ENCODE results near the gene NDUFB3. TPM values are rescaled to one million over a fixed set of nuclear protein-coding genes. Genes with fewer than 3 reads are reported as not detected.

The NDUFB3 gene
- polyA plus RNA-seq, 1 donor (not counting 4 experiments of a cell fraction or from before 2014, with no cell fraction given): 220 TPM

DNA sequence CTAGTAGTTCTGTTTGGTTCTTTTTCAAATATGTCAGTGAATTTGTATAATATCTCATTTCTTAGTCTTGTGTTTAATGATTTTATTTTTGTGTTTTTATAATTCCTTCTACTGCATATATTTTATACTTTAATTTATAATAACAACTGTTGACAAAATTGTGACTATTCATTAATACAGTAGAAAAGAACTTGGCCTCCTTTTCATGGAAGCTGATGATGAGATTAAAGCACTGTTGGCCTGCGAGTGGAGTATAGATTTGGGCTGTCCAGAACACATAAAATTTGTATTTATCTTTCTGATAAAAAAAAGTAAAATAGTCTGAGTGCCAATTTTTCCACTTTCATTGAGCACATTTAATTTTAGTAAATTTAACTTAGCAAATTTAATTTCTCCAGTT lies 56.2 kb downstream of the NDUFB3 start:
- no peaks in the 10 kb centered on the region for H3K9me3 ChIP-seq (ENCODE audit: control insufficient read depth, low read depth, low read length)
- no peak for DNase-seq (ENCODE audit: low read depth, low spot score)
- no peaks in the 10 kb centered on the region for H3K27me3 ChIP-seq (ENCODE audit: control insufficient read depth, extremely low read depth, insufficient read depth, low read length)
- H3K4me1 ChIP-seq (ENCODE audit: control insufficient read depth, extremely low read depth, insufficient read depth, low read length): peaks cover 87% of the 10 kb centered on the region
- peak overlapping the region; percentile 45 for H3K9ac ChIP-seq (ENCODE audit: control insufficient read depth, extremely low read depth, insufficient read depth, low read length)
- no peak overlapping the region for H3K4me3 ChIP-seq (ENCODE audit: control insufficient read depth in 2 of 3, extremely low read depth in 1 of 3, insufficient read depth in 2 of 3, low read depth in 1 of 3, low read length in 3 of 3)
- no peak overlapping the region for H2AFZ ChIP-seq (ENCODE audit: control insufficient read depth, low read length)
- TF ChIP-seq EZH2 (IDR thresholded peaks at IDR 0.05; ENCODE audit: low read length): no peak
- TF ChIP-seq, protein P1, sequence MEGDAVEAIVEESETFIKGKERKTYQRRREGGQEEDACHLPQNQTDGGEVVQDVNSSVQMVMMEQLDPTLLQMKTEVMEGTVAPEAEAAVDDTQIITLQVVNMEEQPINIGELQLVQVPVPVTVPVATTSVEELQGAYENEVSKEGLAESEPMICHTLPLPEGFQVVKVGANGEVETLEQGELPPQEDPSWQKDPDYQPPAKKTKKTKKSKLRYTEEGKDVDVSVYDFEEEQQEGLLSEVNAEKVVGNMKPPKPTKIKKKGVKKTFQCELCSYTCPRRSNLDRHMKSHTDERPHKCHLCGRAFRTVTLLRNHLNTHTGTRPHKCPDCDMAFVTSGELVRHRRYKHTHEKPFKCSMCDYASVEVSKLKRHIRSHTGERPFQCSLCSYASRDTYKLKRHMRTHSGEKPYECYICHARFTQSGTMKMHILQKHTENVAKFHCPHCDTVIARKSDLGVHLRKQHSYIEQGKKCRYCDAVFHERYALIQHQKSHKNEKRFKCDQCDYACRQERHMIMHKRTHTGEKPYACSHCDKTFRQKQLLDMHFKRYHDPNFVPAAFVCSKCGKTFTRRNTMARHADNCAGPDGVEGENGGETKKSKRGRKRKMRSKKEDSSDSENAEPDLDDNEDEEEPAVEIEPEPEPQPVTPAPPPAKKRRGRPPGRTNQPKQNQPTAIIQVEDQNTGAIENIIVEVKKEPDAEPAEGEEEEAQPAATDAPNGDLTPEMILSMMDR (optimal IDR thresholded peaks at IDR 0.05 in 1 of 3, IDR thresholded peaks at IDR 0.05 in 1 of 3, conservative IDR thresholded peaks at IDR 0.05 in 1 of 3; ENCODE audit: extremely low read depth in 1 of 3, insufficient read depth in 2 of 3, low read length in 3 of 3): no peak
- peak overlapping the region; percentile 74 for H3K27ac ChIP-seq (ENCODE audit: control insufficient read depth, insufficient read depth, low read length)
- H3K36me3 ChIP-seq (ENCODE audit: control insufficient read depth in 2 of 2, extremely low read depth in 1 of 2, insufficient read depth in 2 of 2, low read length in 2 of 2): peaks cover 0 to 5% of the 10 kb centered on the region in 2 experiments
- peaks cover 58% of the 10 kb centered on the region for H3K79me2 ChIP-seq (ENCODE audit: control insufficient read depth, insufficient read depth, low read length)
- no peaks in the 10 kb centered on the region for H3K9me1 ChIP-seq (ENCODE audit: control insufficient read depth, extremely low read depth, insufficient read depth, low read length)
- H3K4me2 ChIP-seq (ENCODE audit: control insufficient read depth, extremely low read depth, insufficient read depth, low read depth, low read length): peak overlapping the region; percentile 49
- no peaks in the 10 kb centered on the region for H4K20me1 ChIP-seq (ENCODE audit: control insufficient read depth, extremely low read depth, insufficient read depth, low read length)
- dilution Hi-C loops (cut with MboI; ENCODE audit: extremely low pct_ligation_motif_present, low sequenced_read_pairs): no loop called here
- no peak for FAIRE-seq

DNA sequence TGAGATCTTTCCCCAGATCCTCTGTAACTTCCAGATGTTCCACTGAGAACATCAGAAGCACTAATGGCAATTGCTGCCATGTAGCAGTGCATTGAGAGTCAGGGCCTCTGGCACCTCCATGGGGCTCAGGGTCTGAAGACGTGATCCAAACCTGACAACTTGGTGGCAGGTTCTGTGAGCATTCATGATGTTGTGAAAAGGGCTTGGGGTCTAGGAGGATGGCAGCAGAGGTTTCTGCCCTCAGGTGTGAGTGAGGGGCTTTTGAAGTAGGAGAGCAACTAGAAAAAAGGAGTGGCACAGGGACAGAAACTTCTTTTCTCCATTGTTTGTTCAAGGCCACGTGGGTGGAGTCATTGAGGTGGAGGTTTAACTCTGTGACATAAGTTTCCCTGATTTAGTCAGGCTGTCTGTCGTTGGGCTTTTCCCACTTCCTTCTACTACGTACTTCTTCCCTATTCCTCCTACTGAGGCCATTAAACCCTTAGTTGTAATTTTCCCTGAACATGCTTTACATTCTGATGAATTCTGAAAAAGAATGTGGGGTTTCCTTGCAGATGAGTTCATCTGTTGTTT lies 57.2 kb downstream of the NDUFB3 start:
- TF ChIP-seq EZH2 (IDR thresholded peaks at IDR 0.05; ENCODE audit: low read length): no peak
- TF ChIP-seq, protein P1 (optimal IDR thresholded peaks at IDR 0.05 in 1 of 3, IDR thresholded peaks at IDR 0.05 in 1 of 3, conservative IDR thresholded peaks at IDR 0.05 in 1 of 3; ENCODE audit: extremely low read depth in 1 of 3, insufficient read depth in 2 of 3, low read length in 3 of 3): no peak
- H3K79me2 ChIP-seq (ENCODE audit: control insufficient read depth, insufficient read depth, low read length): peaks cover 53% of the 10 kb centered on the region
- DNase-seq (ENCODE audit: low read depth, low spot score): no peak
- H4K20me1 ChIP-seq (ENCODE audit: control insufficient read depth, extremely low read depth, insufficient read depth, low read length): no peaks in the 10 kb centered on the region
- H3K27ac ChIP-seq (ENCODE audit: control insufficient read depth, insufficient read depth, low read length): peak overlapping the region; percentile 74
- H3K9me3 ChIP-seq (ENCODE audit: control insufficient read depth, low read depth, low read length): no peaks in the 10 kb centered on the region
- no peaks in the 10 kb centered on the region for H3K27me3 ChIP-seq (ENCODE audit: control insufficient read depth, extremely low read depth, insufficient read depth, low read length)
- no peaks in the 10 kb centered on the region for H3K9me1 ChIP-seq (ENCODE audit: control insufficient read depth, extremely low read depth, insufficient read depth, low read length)
- H2AFZ ChIP-seq (ENCODE audit: control insufficient read depth, low read length): no peak overlapping the region
- no peak overlapping the region for H3K4me3 ChIP-seq (ENCODE audit: control insufficient read depth in 2 of 3, extremely low read depth in 1 of 3, insufficient read depth in 2 of 3, low read depth in 1 of 3, low read length in 3 of 3)
- H3K9ac ChIP-seq (ENCODE audit: control insufficient read depth, extremely low read depth, insufficient read depth, low read length): peak overlapping the region; percentile 30
- peak overlapping the region; percentile 6 for H3K4me2 ChIP-seq (ENCODE audit: control insufficient read depth, extremely low read depth, insufficient read depth, low read depth, low read length)
- peaks cover 79% of the 10 kb centered on the region for H3K4me1 ChIP-seq (ENCODE audit: control insufficient read depth, extremely low read depth, insufficient read depth, low read length)
- peak; percentile 69 for FAIRE-seq
- dilution Hi-C loops (cut with MboI; ENCODE audit: extremely low pct_ligation_motif_present, low sequenced_read_pairs): no loop called here
- H3K36me3 ChIP-seq (ENCODE audit: control insufficient read depth in 2 of 2, extremely low read depth in 1 of 2, insufficient read depth in 2 of 2, low read length in 2 of 2): peaks cover 2 to 9% of the 10 kb centered on the region in 2 experiments
